NCI-H128 (cell line): ENCODE measurements around the gene APP.
"Not testable (repeated sequence)": the region's sequence is repeated elsewhere in the genome, so short reads cannot be mapped to it uniquely, and the experiment has no call there.

Experiments used
- DNase-seq: peaks from one replicate; lab custom pipeline; 2025; ENCODE audit not compliant: unreplicated experiment; lab: John Stamatoyannopoulos, UW

The APP gene

DNA sequence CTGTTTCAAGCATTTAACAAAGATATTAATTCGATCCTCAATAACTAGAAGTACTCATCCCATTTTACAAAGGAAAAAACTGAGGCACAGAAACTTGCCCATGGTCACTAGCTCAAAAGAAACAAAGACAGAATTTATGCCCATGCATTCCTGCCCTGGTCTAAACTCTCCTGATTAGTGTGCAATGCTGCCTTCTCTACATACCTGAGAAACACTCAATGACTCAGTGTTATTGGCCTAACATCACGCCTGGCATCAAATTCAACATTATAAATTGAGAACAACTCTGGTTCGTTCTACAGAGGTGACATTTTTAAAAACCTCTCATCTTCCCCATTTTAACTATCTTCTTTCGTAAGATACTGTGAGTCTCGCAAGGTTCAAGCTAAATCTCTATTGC, 5.2 kb downstream of the APP start:
- no peak for DNase-seq

DNA sequence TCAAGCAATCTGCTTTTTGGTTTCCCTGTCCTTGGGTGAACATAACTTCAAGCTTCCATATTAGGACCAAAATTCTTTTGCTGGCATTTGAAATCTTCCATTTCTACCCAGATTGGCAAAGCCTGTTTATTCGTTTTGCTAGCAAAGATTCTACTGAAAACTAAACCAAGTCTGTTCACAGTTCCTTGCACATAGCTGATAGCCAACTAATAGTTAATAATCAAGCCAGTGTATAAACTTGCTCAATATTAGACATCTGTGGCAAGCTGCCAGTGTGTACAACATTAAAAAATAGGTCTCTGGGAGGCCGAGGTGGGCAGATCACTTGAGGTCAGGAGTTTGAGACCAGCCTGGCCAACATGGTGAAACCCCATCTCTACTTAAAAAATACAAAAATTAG, 6.3 kb downstream of the APP start:
- DNase-seq: no peak

DNA sequence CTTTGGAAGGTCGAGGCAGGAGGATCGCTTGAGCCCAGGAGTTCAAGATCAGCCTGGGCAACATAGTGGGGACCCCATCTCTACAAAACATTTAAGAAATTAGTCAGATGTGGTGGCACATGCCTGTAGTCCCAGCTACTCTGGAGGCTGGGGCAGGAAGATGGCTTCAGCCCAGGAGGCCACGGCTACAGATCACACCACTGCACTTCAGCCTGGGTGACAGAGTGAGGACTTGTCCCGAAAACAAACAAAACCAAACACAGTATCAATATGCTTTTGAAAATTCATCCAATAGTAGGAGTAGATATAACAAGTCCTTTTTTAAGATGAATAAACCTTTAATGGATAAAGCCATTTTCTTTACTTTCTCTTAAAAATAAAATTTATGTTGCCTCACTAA, 8.5 kb downstream of the APP start:
- no peak for DNase-seq

DNA sequence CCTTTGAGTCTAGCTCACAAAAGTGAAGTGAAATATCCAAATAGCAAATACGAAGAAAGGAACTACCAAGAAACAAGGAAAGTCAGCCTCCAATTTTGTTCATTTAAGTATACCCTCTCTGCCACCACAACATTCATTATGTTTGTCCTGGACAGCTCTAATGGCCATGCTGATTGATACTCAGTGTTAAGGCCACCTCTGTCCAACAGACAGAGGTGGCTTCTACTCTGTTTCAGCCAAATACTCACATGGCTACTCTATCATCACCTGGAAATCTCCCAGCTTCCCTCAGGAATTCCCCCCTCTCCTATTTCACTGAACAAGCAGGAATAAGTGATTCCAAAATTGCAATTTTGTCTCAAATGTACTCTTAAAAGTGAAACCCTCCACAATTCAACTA, 10.7 kb downstream of the APP start:
- DNase-seq: no peak

DNA sequence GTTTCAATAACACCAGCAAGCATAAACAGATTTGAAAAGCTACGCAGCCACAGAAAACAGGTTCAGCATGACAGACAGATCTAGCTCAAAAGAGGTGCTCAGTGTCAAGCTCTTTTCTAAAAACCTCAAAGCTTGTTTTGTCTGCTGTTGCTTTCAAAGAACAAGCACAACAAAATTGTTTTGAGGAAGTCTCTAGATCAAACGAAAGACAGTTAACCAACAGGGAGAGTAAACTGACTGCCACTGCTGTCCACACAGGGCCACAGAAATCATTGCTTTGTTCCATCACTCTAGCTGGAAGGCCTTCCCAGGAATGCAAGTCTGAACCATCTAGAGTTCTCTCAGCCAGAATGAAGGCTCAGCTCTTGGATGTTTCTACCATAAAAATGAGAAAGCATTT, 12.8 kb downstream of the APP start:
- DNase-seq: no peak

DNA sequence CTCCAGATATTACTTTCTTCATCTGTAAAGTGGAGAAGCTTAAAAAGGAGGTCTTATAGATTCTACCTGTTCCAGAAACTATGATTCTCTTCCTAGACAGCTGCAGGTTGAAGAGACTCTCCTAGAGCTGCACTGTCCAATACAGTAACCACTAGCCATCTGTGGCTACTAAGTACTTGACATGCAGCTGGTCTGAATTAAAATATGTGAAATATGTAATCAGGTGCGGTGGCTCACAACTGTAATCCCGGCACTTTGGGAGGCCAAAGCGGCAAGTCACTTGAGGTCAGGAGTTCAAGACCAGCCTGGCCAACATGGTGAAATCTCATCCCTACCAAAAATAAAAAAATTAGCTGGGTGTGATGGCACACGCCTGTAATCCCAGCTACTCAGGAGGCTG, 15.8 kb downstream of the APP start:
- DNase-seq: no peak

DNA sequence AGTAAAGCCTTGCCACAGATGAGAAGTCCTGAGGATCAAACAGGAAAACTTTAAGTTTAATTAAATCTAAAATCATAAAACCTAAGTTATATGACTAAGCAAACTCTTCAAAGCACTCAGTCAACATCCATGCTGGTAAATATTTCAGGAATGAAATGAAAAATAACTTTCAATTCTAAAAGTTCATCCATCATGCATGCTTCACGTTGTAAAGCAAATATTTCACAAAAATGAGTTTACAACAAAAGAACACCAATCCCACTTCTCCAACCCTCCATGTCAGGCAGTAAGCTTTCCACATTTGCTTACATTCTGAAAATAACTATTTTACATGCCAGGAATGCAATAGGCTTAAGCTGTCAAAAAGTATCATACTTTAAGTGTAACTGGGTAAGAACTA, 16.8 kb downstream of the APP start:
- DNase-seq: no peak

DNA sequence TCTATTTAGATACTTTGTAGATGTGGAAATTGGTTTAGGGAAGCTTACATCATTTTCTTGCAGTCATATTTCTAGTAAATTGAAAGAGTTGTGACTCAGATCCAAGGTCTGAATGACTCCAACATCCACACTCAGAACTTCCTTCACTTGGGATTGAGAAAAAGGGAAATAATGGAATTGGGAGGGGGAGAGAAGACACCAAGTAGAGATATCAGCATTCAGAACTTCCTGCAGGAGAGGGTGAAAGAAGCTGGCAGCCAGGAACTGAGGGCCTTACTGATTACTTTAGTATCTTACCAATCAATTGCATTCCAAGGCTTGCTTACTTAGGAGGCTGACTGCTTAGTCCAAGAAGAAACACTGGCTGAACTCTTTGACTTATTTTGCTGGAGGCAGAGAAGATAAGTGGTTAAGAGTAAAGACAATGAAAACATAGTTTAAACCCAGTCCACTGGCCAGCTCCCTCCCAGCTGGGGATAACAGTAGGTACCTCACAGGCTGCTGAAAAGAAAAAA, 21.7 kb downstream of the APP start:
- no peak for DNase-seq

DNA sequence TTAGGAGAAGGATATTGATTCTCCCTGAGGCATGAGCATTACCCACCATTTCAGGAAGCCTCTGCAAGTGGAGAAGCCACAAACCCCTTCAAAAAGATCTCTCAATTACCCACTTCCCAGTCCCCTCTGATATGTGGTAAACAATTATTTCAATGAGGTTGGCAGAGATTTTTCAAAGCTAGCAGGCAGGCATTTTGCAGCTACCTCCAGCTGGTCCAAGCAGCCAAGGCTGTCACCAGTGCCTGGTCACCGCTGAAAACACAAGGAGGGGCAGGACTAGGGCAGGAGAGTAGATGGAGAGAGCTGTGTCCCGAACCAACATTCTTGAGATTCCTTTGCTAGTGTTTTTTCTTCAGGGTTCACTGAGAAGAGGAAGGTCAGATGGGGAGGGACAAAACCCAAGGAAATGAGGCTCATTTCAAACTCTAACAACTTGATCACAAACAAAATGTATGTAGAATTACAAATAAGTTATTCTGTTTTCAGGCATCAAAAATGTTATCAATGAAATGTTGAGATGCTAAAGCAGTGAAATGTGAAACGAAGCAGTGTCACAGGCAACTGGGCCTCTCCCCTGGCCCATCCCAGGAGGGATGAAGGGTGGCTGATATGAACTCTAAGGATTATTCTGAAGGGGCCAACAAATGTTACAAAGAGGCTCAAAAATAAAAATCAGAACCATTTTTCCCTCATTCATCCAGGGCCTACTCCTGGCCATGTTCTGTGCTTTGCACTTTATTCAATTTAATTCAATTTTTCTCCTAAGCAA, 22.3 kb downstream of the APP start:
- DNase-seq: no peak

DNA sequence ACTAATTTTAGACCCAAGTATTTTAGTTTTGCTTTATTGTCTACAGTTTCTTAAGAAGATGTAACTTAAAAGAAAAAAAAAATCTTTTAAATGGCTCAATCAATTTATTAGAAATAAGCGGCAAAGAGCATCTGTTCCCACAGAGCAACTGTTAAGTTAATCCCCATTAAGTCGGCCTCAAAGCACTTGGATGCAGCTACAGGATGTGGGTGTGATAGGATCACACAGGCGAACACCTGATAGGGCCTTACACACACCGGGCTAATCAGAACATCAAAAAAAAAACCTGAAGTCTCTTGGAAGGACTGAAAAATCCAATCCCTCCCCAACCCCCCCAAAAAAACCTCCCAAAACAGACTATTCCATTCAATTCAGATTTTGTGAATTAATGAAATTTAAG, 23.0 kb downstream of the APP start:
- no peak for DNase-seq

DNA sequence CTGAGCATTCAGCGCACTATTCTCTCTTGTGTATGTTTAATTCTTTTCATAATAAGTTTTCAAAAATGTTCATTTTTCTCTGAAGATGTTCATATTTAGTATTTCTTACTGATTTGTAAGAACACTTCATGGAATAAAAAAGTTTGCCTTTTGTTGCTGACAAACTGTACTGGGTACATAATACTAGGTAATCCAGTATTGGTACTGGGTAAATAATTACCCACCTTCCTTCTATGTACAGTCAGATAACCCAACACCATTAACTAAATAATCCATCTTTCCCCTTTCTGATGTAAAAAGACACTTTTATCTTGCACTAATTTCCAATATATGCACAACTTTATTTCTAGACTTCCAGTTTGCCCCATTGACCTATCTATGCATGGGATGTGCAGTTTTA, 23.9 kb downstream of the APP start:
- no peak for DNase-seq

DNA sequence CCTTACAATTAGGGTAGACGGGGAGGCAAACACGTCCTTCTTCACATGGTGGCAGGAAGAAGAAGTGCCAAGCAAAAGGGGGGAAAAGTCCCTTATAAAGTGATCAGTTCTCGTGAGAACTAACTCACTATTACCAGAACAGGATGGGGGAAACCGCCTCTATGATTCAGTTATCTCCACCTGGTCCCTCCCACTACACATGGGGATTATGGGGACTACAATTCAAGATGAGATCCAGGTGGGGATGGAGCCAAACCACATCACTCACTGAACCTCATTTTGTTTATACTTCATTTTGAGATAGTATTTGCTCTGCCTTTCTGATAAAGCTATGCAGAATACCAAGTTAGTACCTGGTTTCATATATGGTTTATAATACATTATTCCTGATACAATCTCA, 26.5 kb downstream of the APP start:
- DNase-seq: no peak

DNA sequence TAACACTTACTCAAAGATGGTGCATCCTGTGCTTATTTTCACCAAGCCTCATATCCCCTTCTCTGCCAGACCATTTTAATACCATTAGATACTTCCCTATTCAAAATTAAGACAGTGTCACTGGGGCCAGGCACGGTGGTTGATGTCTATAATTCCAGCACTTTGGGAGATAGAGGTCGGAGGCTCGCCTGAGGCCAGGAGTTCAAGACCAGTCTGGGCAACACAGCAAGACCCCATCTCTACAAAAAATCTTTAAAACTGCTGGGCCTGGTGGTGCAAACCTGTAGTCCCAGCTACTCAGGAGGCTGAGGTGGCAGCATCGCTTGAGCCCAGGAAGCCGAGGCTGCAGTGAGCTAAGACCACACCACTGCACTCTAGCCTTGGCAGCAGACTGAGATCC, 28.2 kb downstream of the APP start:
- DNase-seq: no peak

DNA sequence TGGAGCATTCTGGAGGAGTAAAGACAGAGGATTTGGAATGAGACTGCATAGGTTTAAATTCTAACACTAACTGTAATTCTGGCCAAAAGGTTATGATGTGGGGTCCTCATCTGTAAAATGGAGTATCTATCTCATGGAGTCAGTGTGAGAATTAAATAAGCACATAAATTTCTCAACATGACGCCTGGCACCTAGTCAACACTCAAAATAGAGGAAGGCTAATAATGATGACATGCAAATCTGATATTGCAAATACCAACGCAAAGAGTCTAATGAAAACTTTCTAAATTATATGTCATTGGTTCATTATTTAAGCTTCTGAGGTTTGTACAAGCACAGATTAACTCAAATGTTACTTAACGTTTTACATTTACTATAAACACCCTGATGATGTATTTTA, 29.6 kb downstream of the APP start:
- no peak for DNase-seq

DNA sequence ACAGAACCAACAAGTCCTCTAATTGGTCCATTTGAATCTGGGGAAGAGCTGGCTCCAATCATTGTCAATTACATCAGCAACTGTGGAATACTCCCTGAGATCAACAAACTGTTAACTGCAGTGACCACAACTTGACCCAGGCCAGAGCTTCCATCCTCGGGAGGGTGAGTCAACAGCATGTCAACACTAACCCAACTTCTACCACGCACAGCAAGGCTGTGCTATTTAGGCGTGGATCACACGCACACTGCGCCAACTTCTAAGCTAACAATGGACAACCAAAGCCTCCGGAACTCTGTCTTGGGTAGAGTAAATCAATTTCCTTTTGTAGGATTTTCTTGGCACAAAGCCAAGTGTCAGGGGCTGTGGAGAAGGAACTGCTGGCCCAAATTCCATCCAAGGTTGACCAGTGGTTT, 30.4 kb downstream of the APP start:
- no peak for DNase-seq

DNA sequence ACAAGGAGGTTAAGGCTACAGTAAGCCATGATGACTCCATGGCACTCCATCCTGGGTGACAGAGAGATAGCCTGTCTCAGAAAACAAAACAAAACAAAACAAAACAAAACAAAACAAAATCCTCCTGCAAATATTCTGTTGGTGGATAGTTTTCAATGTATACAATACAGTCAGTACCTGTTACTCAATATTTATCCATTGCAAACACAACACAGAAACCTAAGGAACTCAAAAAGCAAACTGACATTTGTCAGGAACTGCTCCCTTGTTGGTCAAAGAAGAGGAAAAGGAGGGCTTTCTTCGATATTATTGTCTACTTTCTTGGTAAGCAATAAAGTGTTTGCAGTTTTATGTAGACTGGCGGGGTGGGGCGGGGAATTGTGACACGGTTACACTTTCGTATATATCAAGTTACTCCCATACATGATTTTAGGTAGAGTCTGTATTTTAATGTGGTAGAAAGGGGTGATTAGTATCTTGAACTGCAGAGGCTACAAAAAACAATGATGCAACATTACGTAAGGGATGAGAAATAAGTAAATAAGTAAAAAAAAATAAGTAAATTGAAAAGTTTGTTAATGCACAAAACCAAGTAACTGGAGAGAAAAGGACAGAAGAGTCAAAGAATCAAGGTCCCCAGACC, 31.8 kb downstream of the APP start:
- no peak for DNase-seq

DNA sequence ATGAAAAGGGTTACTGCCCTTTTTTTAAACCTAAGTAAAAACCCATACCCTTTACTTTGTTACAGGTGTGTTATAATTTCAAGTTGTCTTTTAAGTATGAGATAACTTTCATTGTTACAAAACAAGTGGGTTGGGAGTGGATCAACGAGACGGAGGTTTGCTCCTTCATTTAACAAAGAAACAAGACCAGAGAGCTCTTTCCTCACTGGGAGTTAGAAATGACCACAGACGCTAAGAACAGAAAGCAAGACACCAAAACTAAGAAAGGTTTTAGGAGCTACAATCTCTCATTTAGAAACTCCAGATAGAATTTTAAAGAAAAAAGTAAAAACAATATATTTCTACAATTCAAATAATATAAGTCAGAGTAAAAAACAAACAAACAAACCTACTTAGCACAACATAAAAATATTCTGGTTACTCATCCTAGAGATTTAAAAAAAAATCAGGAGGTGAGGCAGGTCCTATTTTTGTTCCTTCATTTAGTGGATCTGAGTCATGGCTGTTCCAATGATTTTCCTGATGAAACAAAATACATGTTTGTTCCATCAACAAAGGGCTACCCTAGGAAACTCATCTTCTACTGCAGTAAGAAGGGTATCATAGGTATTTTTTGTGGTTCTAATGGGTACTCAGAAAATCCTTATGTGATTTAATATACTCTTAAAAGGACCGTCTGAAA, 33.0 kb downstream of the APP start:
- no peak for DNase-seq

DNA sequence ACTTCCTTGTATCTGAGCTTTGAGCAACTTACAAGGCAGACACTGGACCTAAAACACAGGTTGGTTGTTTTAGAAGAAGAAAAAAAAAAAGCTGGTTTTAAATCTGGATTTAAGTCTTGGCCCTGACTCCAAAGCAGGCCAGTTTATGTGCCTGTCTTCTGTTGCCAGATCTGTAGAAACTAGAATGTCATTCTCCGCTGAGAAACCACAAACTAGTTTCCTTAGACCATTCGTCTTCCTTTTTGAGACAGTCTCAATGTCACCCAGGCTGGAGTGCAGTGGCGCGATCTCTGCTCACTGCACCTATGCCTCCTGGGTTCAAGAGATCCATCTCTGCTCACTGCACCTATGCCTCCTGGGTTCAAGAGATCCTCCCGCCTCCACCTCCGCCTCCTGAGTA, 33.9 kb downstream of the APP start:
- DNase-seq: no peak

DNA sequence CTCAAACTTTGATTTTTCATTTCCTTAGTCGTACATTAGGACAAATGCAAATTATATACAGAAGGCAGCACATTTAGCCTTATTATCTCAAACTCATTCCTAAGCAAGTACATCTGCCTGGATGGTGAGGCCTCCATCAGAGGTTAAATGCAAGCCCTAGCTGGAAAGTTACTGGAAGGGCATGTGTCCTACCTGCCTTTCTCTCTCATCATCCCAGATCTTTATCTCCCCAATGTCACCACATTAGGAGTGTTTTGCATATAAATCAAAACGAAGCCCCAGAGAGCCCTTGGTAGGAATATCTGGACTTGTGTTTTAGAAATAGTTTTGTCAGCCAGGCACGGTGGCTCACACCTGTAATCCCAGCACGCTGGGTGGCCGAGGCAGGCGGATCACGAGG, 35.0 kb downstream of the APP start:
- DNase-seq: no peak

DNA sequence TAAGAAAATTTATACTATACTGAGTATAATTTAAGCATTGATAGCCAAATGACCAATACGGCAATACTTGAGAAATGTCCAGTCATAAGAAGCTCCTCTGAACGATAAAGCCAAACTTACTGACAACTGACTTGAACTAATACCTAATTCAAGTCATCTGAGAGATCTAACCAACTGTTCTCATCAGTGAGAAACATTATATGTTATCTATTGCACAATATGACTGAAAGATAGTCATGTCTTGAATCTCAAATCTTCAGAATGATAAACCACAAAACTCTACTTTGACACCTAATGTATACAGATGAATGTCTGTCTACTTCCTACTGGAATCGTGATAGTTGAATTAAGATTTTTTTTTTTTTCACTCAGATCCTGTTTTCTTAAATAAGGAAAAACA, 39.0 kb downstream of the APP start:
- DNase-seq: no peak

DNA sequence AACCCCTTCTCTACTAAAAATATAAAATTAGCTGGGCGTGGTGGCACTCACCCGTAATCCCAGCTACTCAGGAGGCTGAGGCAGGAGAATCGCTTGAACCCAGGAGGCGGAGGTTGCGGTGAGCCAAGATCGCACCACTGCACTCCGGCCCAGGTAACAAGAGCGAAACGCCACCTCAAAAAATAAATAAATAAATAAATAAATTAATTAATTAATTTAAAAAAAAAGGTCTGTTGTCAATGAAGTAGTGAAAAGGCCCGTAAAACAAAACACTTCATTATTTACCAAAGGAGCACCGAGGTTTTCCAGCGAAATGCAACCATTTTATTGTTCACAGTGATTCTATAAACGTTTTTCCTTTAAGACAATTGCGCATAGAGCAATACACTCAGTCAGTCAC, 39.5 kb downstream of the APP start:
- not testable (repeated sequence) for DNase-seq

DNA sequence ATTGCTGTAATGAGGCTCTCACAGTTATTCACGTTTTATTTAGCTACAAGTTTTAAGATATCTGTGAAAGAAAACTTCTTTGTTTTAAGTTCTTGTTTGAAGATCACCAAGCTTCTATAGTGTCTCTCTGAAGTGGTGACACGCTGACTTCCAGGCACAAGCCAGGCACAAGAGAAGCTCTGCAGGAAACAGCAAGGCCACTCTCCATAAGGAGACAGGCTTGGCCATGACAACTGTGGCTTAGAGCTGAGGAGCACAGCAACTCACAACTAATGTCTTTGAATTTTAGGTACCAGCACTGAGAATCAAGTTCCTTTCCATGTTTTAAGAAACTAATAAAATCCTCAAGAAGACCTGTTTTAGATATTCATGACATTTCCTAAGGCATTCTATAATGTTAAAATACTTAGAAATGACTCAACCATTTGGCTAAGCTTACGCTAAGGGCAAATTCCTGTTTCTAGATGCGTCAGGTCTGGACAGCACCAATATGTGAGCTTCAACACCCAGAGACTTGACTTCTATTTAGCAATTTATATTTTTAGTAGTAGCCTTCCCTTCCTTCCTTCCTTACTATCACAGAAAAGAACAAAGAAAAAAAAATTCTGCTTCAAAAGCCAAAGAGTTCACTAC, 40.2 kb downstream of the APP start:
- no peak for DNase-seq
